ENCODE results near the gene ARHGAP28. TPM values are rescaled to one million over a fixed set of nuclear protein-coding genes. Genes with fewer than 3 reads are reported as not detected.

The ARHGAP28 gene
- total RNA-seq, 1 donor from 2014 or later = not detected

DNA sequence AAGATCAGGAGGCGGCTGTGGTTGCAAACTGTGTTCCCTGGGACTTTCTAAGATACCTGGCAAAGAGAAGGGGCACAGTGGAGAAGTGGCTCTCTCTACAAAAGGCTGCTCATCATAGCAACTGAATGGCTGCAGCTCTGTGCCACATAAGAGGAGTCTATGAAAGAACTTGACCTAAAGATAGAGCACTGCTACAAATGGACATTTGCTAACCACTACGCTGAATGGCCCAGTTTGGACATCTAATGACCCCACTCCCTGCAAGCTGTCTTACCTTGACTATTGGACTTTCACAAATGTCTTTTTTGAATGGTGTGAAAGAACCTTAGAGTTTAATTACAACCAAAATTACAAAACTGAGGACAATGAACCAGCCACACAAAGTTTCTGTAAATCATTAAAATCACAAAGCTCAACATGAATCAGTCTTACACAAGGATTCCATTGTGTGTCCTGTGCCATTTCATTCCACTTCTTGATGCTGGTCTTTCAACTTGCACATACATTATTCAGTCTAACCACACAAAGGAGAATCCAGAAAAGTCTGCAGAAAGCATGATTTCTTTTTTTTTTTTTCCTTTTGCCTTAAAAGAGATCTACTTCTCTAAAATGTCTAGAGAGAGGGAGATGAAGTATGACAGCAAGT is 234.1 kb downstream of the ARHGAP28 start:
- TF ChIP-seq CTCF (IDR thresholded peaks at IDR 0.05) = no peak
- Mint-ChIP-seq H3K36me3 (ENCODE audit: low read depth) (no peaks in the 10 kb centered on the region), H3K4me1 (no peaks in the 10 kb centered on the region), H3K4me3 (no peak overlapping the region), H3K27me3 (no peaks in the 10 kb centered on the region), H3K27ac (no peak overlapping the region), H3K9me3 (peaks cover 3% of the 10 kb centered on the region)
- ATAC-seq (ENCODE audit: low read depth) (no peak), DNase-seq (no peak)
- intact Hi-C loops (cut with micrococcal nuclease) = no loop called here
- CTCF ChIA-PET = interaction anchor here (0.7 kb wide), 1 partner anchor 168 kb away, joined by 3 read pairs; no protein-coding TSS in a partner anchor
- POLR2A ChIA-PET = no interaction called here
